ENCODE data around the gene PTPN1. TPM values are rescaled to one million over a fixed set of nuclear protein-coding genes. Genes with fewer than 3 reads are reported as not detected.

The PTPN1 gene
- total and polyA plus RNA-seq, 2 of the 13 experiments (the other 11 are each of a cell fraction or from before 2014, with no cell fraction given): 17.7 to 37.2 TPM

DNA sequence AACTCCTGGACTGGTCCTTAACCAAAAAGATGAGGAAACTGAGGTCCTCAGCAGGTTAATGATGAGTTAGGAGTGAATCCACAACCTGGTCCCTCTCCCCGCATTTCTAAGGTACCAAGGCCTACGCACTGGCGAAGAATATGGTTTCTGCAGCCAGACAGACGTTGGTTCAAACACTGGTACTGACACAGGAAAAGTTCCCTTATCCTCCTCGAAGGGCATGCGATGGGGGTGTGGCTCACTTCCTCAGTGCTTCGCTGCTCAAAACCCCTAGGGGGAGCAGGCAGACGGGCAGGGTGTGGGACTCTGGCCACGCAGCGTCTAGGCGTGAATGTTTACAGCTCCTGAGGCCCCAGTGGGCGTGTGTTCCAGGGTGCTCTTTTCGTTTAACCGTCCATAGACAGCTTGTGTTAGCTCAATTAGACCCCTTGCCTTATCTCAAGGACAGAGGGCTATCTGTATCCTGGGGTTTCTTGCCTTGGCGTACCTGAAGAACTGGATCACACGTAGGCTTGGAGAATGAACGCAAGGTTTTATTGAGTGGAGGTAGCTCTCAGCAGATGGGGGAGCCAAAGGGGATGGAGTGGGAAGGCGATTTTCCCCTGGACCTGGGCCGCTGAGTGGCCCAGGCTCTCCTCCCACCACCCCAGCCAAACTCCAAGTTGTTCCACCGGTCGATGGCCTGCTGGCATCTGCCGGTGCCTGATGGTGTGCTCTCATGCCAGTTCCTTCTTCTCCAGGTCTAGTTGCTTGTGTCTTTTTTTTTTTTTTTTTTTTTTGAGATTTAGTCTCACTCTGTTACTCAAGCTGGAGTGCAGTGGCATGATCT is 31.8 kb upstream of the PTPN1 start (continued):
- peak; percentile 20; the same call in 1 of the 2 replicates for TF ChIP-seq CHCHD3 (CRISPR knock-in tag; IDR thresholded peaks at IDR 0.05)
- TF ChIP-seq XBP1 (CRISPR knock-in tag; IDR thresholded peaks at IDR 0.05): no peak
- TF ChIP-seq GATAD1 (CRISPR knock-in tag; IDR thresholded peaks at IDR 0.05): no peak
- TF ChIP-seq SMC3 (IDR thresholded peaks at IDR 0.05; ENCODE audit: low read length): peak; percentile 79
- no peak for TF ChIP-seq RCOR2 (CRISPR knock-in tag; IDR thresholded peaks at IDR 0.05)
- TF ChIP-seq ATRX (CRISPR knock-in tag; IDR thresholded peaks at IDR 0.05; ENCODE audit: borderline replicate concordance): no peak
- no peak for TF ChIP-seq AGO1 (IDR thresholded peaks at IDR 0.05; ENCODE audit: low read depth, low read length, poor library complexity, severe bottlenecking)
- 0 out of 2 replicates have a peak, but pooled peaks have one; percentile 19 for TF ChIP-seq MZF1 (CRISPR knock-in tag; IDR thresholded peaks at IDR 0.05; ENCODE audit: borderline replicate concordance)
- TF ChIP-seq, protein P1, sequence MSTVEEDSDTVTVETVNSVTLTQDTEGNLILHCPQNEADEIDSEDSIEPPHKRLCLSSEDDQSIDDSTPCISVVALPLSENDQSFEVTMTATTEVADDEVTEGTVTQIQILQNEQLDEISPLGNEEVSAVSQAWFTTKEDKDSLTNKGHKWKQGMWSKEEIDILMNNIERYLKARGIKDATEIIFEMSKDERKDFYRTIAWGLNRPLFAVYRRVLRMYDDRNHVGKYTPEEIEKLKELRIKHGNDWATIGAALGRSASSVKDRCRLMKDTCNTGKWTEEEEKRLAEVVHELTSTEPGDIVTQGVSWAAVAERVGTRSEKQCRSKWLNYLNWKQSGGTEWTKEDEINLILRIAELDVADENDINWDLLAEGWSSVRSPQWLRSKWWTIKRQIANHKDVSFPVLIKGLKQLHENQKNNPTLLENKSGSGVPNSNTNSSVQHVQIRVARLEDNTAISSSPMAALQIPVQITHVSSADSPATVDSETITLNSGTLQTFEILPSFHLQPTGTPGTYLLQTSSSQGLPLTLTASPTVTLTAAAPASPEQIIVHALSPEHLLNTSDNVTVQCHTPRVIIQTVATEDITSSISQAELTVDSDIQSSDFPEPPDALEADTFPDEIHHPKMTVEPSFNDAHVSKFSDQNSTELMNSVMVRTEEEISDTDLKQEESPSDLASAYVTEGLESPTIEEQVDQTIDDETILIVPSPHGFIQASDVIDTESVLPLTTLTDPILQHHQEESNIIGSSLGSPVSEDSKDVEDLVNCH (CRISPR knock-in tag; IDR thresholded peaks at IDR 0.05): no peak
- TF ChIP-seq ZNF614 (CRISPR knock-in tag; IDR thresholded peaks at IDR 0.05; ENCODE audit: borderline replicate concordance): peak; percentile 72; the same call in 1 of the 2 replicates
- TF ChIP-seq, protein P2, sequence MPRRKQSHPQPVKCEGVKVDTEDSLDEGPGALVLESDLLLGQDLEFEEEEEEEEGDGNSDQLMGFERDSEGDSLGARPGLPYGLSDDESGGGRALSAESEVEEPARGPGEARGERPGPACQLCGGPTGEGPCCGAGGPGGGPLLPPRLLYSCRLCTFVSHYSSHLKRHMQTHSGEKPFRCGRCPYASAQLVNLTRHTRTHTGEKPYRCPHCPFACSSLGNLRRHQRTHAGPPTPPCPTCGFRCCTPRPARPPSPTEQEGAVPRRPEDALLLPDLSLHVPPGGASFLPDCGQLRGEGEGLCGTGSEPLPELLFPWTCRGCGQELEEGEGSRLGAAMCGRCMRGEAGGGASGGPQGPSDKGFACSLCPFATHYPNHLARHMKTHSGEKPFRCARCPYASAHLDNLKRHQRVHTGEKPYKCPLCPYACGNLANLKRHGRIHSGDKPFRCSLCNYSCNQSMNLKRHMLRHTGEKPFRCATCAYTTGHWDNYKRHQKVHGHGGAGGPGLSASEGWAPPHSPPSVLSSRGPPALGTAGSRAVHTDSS (CRISPR knock-in tag; conservative IDR thresholded peaks at IDR 0.05): no peak
- TF ChIP-seq SP1 (IDR thresholded peaks at IDR 0.05): no peak
- TF ChIP-seq SP1 (CRISPR knock-in tag; IDR thresholded peaks at IDR 0.05): peak; percentile 73
- TF ChIP-seq ATF7 (IDR thresholded peaks at IDR 0.05): no peak
- TF ChIP-seq ATF7 (CRISPR knock-in tag; IDR thresholded peaks at IDR 0.05): peak; percentile 61; the same call in 1 of the 2 replicates
- TF ChIP-seq, protein P3, sequence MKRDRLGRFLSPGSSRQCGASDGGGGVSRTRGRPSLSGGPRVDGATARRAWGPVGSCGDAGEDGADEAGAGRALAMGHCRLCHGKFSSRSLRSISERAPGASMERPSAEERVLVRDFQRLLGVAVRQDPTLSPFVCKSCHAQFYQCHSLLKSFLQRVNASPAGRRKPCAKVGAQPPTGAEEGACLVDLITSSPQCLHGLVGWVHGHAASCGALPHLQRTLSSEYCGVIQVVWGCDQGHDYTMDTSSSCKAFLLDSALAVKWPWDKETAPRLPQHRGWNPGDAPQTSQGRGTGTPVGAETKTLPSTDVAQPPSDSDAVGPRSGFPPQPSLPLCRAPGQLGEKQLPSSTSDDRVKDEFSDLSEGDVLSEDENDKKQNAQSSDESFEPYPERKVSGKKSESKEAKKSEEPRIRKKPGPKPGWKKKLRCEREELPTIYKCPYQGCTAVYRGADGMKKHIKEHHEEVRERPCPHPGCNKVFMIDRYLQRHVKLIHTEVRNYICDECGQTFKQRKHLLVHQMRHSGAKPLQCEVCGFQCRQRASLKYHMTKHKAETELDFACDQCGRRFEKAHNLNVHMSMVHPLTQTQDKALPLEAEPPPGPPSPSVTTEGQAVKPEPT (CRISPR knock-in tag; IDR thresholded peaks at IDR 0.05; ENCODE audit: low read depth): peak; percentile 88
- 0 out of 2 replicates have a peak, but pooled peaks have one; percentile 79 for TF ChIP-seq ZNF83 (CRISPR knock-in tag; IDR thresholded peaks at IDR 0.05; ENCODE audit: borderline replicate concordance)
- TF ChIP-seq NRL (CRISPR knock-in tag; IDR thresholded peaks at IDR 0.05; ENCODE audit: borderline replicate concordance): peak; percentile 25; the same call in 1 of the 2 replicates
- TF ChIP-seq MLLT10 (CRISPR knock-in tag; IDR thresholded peaks at IDR 0.05): no peak
- TF ChIP-seq, protein P4, sequence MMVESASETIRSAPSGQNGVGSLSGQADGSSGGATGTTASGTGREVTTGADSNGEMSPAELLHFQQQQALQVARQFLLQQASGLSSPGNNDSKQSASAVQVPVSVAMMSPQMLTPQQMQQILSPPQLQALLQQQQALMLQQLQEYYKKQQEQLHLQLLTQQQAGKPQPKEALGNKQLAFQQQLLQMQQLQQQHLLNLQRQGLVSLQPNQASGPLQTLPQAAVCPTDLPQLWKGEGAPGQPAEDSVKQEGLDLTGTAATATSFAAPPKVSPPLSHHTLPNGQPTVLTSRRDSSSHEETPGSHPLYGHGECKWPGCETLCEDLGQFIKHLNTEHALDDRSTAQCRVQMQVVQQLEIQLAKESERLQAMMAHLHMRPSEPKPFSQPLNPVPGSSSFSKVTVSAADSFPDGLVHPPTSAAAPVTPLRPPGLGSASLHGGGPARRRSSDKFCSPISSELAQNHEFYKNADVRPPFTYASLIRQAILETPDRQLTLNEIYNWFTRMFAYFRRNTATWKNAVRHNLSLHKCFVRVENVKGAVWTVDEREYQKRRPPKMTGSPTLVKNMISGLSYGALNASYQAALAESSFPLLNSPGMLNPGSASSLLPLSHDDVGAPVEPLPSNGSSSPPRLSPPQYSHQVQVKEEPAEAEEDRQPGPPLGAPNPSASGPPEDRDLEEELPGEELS (CRISPR knock-in tag; IDR thresholded peaks at IDR 0.05): peak; percentile 83
- peak; percentile 61; the same call in 1 of the 2 replicates for TF ChIP-seq DNMT1 (CRISPR knock-in tag; IDR thresholded peaks at IDR 0.05)
